NCI-H82 treated with DMSO at 0.1 percent for 48 hours (cell line): ENCODE data around the gene CPSF3.

Experiments
- DNase-seq: peaks from one replicate; lab custom pipeline; 2025; ENCODE audit not compliant: unreplicated experiment; lab: John Stamatoyannopoulos, UW

Gene CPSF3

DNA sequence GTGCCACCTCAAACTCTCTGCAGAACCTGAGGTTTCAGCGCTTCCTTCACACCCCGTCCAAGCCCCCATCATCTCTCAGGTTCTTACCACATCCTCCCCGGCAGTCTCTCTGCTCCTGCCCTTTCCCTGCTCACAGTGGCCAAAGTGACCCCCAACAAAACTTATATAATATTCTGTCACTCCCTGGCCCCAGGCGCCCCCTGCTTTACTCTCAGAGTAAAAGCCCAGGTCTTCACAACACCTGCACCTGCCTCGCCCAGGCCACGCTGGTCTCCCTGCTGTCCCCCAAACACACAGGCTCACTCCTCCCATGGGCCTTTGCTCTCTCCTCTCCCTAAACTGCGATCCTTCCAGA, 6.5 kb upstream of the CPSF3 start:
- no peak for DNase-seq

DNA sequence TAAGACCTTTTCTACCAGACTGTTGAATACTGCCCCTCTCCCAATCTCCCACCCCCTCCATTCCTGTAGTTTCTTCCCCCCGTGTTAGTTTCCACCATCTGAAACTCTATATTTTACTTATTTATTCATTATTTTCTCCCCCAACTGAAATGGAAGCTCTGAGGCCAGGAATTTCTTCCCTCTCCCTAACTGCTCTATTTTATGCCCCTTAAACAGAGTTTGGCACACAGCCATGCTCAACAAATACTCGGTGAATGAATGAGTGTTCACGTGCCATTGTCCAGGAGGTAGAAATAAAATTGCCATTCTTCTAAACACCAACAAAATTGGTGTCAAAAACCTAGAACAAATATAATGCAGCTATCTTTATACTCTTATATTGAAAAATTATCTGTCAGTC, 5.7 kb upstream of the CPSF3 start:
- no peak for DNase-seq

DNA sequence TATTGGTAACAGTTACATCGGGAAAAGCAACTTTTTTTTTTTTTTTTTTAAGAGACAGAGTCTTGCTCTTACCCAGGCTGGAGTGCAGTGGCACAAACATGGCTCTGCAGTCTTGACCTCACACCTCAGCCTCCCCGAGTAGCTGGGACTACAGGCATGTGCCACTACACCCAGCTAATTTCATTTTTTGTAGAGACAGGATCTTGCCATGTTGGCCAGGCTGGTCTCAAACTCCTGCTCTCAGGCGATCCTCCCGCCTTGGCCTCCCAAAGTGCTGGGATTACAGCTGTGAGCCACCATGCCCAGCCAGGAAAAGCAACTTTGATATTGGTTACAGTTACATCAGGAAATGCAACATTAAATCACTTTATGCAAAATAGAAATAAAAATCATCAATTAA, 4.7 kb upstream of the CPSF3 start:
- no peak for DNase-seq

DNA sequence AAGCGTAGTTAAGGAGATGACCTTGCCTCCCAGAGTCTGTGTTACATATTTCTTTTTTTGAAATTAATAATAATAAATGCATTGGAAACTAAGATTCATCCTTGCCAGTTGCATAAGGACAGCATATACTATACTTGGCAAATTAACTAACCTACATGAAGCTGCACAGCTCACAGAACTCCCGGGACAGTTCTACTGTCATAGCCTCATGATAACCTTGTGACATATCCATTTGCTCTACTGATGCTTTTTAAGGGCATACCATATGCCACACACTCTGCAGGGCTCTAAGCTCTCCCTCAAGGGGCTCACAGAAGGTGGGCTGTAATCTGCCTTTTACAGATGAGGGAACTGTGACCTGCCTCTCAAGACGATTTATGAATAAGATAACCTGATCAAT, 3.9 kb upstream of the CPSF3 start:
- peak; percentile 2 for DNase-seq

DNA sequence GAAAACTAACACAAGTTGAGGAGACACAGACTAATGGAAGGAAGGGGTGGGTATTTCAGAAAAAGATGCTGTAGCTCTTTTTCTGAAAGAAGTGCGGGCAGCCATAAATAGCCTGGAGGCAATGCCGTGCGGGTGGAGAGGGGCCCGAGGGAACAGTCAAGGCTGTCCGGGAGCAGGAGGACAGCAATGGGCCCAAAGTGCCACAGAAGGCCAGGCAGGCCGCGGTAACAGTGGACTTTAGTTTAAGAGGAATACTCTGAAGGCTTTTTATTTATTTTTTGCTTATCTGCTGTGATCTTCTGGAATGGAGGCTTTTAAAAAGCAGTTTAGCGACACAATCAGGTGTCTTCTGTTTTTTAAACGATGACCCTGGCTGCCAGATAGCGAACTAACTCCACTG, 3.0 kb upstream of the CPSF3 start:
- DNase-seq, result no peak

DNA sequence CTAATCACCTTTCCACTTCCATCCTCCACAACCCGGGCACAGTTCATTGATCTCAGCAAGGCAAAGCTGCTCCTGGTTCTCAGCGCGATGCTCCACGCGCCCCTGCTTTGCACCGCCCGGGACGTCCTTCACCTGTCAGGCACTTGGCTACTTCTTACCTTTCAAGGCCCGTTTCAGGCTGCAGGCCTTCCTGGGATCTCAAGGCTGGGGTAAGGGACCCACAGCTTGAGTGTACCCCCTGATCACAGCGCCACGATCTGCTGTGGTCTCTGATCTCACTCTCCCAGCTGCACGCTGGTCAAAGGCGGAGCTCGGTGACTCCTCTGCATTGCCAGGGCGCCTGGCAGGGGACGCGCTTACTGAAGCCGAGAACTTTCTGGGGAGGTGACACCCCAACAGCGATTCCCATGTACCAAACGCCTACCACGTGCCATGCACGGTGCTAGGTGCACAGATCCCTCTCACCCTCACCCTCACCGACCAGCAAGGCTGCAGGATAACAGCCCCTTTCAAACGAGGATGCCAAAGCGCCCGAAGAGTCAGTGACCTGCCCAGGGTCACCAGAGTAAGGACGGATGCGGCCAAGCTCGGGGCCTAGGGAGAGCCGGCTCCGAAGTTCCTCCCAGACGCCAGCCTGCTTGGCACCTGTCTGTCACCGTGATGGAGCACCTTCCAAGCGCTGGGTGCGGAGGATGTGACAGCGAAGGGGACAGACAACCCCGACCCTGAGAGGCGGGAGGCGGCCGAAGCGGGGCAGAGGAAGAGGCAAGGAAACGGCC, 944 bp upstream of the CPSF3 start:
- DNase-seq, result no peak

DNA sequence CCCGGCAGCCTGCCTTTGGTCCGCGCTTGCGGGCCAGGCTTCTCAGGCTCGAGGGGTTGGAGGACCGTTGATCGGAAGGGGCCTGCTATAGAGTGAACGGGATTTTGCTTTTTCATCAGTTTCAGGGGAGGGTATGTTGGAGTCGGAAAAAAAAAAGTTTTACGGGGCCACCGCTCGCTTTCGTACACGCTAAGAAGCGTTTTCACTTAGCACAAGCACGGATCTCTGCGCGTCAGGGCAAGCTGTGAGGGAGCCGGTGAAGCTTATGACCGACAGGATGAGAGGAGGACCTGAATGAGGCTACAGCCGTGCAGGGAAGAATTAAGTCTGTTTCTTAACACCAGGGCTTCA, 443 bp downstream of the CPSF3 start:
- DNase-seq, result no peak

DNA sequence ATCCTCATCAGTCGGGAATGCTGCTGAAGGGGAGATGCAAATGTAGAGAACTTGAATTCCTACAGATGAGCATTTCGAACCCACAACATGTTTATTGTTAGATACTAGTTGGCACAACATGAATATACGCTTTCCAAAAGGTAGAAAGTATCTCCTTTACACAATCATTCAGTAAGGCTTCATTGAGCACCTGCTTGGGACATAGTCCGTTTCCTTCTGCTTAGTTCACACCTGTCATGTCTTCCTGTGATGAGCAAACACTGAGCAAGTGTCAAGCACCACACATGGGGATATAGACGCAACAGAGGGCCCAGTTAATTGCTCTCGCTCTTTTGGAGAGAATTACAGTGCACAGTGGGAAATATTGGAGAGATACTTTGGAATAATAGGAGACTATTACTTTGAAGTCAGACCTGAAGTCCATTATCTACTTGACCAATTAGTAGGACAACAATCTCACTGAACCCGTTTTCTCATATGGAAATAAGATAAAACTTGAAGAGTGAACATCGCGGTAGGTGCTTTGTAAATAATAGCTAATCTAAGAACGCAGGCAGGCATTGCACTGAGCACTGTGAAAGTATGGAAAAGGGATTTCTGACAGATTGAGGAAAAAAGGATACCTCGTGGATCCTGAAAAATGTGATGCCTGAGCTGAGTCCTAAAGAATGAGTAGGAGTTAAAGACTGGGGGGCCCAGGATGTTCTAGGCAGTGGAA, 1.2 kb downstream of the CPSF3 start:
- no peak for DNase-seq

DNA sequence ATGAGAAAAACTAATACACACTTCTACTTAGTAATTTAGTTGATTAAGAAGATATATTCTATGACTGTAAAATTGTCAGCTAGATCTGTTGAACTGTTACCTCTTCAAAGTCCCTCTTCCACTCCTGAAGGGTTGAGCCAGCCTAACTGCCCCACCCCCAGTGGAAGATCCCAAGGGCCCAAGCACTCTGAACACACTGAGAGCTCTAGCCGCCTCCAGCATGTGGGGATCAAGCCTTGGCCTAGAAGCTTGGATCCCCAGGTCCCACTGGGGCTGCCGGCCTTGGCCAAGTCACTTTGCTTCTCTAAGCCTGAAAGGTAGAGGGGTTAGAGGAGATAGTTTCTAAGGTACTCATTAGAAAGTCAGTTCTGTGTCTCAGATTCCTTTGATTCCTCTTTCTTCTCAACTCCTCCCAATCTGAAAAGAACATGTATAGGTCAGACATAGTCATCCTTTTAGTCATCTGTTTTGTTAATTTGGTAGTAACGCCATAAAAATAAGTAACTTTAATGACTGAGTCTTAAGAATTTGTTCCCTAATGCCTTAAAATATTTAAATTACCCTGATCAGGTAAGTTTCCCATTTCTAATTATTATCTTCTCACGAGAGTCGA, 5.6 kb downstream of the CPSF3 start:
- DNase-seq, result no peak

DNA sequence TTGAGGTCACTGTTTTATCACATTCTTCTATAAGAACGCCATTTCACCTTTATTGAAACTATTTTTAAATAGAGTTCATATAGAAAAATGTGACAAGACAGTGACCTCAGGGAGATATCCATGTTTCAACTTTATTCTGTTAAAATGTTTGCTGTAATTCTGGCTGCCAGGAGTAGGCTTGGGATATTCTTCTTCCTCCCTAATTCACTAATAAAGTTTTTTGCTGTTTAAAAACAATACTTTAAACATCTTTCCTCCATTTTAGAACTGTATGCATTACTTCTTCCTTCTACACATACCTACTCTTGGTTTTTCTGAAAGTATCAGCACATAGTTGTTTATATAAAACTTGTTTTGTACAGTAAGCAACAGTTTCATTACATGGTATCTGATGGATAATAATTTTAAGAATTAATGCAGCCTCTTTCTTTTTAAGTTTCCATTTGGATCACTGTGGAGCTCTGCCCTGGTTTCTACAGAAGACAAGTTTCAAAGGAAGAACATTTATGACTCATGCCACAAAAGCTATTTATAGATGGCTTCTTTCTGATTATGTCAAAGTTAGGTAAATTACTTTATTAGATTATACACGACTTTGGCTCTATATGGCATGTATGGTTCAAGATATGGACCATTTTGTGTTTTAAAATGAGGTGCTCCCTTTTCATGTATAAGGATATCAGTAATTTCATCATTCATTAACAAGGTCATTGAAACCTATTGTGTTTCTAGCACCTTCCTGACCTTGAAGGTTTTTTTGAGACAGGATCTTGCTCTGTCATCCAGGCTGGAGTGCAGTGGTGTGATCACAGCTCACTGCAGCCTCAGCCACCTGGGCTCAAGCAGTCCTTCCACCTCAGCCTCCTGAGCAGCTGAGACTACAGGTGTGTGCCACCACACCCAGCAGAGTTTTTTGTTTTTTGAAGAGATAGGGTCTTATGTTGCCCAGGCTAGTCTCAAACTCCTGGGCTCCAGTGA, 7.2 kb downstream of the CPSF3 start:
- no peak for DNase-seq

DNA sequence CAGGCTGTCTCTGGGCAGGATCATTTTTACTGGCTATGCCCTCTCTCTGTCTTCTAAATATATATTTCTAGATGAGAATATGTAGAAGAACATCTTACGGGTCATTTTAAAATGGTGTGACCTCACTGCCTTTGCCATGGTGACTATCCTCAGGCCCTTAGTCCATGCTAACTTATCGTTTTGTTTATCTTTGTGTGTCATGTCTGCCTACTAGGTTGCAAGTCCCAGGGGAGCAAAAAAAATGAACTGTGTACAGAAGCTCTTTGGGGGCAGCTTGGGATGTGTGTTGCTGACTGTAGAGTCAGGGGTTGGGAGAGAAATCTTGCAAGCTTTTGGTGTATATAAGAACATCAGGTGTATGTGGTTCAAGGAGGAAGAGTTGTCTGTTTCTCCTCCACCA, 11.0 kb downstream of the CPSF3 start:
- DNase-seq, result no peak

DNA sequence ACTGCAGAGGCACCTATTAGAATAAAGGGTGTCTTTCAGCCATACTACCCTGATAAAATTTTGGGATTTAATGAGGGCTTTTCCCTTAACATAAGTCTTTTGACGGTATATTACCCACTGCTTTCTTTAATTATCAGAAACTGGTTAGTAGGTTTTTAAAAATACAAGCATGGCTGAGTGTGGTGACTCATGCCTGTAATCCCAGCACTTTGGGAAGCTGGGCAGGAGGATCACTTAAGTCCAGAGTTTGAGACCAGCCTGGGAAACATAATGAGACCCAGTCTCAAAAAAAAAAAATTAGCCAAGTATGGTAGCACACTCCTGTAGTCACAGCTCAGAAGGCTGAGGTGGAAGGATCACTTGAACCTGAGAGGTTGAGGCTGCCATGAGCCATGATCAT, 16.1 kb downstream of the CPSF3 start:
- no peak for DNase-seq

DNA sequence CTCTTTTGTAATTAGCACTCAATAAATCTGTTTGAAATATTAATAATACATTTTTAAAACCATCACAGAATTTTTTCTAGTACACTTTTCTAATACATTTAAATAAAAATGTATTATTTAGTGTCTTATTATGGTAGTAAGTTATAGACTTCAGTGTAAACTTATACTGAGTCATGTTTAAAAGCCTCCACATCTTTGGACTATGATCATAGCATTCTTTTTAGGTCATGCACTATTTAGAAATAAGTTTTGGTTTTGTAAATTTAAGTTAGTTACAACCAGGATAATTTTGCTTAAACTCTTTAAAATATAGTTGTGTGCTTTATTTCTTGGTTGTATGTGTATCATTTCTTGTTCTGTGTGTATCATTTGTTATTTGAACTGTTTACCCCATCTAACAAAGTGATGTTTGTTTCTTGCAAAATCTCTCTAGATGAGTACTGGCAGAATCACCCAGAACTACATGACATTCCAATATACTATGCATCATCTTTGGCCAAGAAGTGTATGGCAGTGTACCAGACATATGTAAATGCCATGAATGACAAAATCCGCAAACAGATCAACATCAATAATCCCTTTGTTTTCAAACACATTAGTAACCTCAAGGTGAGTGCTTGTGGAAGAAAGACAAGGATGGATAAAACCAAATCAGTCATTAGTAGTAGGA, 16.7 kb downstream of the CPSF3 start:
- no peak for DNase-seq

DNA sequence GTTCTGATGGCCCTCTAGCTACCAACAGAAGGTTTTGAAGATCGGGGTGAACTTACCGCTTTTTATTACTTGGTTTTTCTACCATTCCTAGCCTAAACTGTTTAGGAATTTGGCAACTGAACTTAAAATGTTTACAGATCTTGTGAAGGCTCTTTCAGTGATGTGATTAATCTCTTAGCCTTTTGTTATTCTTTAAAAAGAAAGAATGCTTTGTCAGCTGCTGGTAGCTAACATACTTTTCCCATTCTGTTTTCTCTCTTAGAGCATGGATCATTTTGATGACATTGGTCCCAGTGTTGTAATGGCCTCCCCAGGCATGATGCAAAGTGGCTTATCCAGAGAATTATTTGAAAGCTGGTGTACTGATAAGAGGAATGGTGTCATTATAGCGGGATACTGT, 18.1 kb downstream of the CPSF3 start:
- no peak for DNase-seq

DNA sequence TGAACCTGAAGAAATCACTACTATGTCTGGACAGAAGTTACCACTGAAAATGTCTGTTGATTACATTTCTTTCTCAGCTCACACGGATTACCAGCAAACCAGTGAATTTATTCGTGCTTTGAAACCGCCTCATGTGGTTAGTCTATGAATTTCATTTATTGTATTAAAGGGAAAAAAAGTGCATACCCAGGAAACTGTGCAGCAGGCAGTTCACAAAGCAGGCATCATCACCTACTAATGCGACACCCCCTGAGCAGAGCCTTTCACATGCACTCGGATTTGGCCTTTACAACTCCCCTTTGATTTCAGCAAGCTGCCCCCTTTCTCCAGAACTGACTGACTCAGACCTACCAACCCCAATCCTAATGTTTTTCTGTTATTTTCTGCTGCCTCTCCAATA, 20.1 kb downstream of the CPSF3 start:
- no peak for DNase-seq

DNA sequence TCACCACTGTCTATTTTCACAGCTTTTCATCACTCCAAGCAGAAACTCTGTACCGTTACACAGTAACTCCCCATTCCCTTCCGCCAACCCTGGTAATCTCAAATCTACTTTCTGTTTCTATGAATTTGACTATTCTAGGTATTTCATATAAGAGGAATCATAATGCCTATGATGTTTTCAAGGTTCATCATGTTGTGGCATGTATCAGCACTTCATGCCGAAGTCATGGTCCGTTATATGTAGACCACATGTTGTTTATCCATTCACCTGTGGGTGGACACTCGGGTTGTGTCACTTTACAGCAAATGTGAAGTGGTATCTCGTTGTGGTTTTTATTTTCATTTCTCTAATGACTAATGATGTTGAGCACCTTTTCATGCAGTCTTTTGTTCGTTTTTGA, 21.6 kb downstream of the CPSF3 start:
- no peak for DNase-seq

DNA sequence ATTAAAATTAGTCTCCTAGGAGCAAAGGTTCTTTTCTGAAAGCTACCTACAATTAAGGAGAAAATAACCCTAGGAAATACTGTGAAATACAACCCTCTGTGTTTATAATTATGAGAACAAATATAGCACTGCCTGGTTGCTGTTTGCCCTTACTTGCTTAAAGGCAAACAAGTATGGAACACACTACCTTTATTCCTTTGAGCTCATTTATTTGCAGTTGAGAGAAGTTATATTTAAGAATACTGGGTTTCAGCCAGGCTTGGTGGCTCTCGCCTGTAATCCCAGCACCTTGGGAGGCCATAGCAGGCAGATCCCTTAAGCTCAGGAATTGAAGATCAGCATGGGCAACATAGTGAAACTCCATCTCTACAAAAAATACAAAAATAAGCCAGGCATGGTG, 27.8 kb downstream of the CPSF3 start:
- no peak for DNase-seq

DNA sequence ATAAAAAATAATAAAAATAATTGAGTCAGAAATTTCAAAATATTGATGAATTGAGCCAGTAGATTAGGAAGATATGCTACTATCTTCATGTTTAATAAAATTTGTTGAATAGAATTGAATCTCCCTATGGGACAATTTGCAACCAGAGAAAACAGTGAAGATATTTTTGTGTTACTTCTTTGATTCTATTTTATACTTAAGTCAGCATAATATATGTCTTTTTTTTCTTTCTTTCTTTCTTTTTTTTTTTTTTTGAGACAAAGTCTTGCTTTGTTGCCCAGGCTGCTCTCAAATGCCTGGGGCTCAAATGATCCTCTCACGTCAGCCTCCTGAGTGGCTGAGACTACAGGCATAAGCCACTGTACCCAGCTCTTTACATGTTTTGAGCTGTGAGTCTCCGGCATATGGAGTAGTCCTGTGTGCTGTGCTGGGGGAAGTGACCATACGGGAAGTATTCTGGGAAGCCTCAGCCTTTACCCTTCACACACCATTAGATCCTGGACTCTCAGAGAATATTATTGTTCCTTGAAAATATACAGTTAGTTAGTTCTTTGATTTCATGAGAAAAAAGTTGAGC, 37.1 kb downstream of the CPSF3 start:
- DNase-seq, result no peak

DNA sequence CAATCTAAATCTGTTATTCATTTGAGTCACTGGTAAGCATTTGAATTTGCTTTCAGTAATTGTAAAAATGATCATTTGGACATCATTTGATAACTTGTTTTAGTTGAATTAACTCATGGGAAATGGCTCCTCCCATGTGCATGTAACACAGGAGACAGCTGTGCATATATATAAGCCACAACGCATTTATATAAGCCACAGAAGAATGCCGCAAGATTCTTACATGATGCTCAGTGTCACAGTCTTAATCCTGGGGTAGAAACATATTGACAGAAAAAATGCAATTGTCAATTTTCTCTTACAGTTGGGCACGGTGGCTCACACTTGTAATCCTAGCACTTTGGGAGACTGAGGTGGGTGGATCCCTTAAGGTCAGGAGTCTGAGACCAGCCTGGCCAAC, 37.6 kb downstream of the CPSF3 start:
- no peak for DNase-seq

DNA sequence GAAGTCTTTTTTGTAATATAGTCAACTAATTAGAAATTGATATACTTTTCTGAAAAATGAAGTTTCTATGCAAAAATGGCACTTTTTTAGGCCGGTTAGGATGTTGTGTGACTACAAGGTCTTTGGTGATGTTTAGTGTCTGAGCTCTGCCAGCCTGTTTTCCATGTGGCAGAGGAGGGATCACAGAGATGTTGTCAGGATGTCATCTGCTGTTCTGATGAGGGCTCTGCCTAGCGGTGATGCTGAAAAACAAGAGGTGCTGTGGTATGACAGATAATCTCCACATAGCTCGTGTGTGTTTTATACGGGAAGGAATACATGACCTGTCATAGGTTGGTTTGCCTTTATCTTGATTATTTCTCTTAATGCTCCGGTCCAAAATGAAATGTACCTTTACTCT, 38.9 kb downstream of the CPSF3 start:
- no peak for DNase-seq
